HG02623 (cell line): ENCODE measurements around the gene TNFAIP8L1.
"Not testable (repeated sequence)": the region's sequence is repeated elsewhere in the genome, so short reads cannot be mapped to it uniquely, and the experiment has no call there.

Experiments used
- ATAC-seq: cut with Tn5 transposase; IDR thresholded peaks from one replicate; pipeline ENCODE4 v1.9.1; 2021; ENCODE audit warnings: moderate library complexity; ENCODE audit not compliant: unreplicated experiment

TNFAIP8L1 gene

DNA sequence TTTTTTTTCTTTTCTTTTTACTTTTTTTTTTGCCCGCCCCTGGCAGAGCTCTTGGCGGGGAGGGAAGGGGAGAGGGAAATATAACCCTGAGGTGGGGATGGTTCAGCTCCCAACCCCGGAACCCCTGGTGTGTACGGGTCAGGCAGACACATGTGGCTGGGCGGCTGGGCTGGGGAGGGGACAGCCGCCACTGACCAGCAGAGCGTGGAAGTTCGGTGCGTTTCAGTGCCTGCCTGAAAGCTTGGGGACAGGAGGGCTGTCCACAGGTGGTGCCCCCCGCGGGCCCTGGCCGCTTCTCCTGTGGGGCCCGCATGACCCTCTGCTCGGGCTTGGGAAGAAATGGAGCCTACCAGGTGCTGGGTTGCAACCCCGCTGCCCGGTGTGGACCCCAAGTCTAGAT is 36.0 kb downstream of the TNFAIP8L1 start:
- no peak for ATAC-seq

- ATAC-seq = no peak
These were observed 37.8 kb downstream of the TNFAIP8L1 start for GRCh38 chr19:4676955-4677731.

DNA sequence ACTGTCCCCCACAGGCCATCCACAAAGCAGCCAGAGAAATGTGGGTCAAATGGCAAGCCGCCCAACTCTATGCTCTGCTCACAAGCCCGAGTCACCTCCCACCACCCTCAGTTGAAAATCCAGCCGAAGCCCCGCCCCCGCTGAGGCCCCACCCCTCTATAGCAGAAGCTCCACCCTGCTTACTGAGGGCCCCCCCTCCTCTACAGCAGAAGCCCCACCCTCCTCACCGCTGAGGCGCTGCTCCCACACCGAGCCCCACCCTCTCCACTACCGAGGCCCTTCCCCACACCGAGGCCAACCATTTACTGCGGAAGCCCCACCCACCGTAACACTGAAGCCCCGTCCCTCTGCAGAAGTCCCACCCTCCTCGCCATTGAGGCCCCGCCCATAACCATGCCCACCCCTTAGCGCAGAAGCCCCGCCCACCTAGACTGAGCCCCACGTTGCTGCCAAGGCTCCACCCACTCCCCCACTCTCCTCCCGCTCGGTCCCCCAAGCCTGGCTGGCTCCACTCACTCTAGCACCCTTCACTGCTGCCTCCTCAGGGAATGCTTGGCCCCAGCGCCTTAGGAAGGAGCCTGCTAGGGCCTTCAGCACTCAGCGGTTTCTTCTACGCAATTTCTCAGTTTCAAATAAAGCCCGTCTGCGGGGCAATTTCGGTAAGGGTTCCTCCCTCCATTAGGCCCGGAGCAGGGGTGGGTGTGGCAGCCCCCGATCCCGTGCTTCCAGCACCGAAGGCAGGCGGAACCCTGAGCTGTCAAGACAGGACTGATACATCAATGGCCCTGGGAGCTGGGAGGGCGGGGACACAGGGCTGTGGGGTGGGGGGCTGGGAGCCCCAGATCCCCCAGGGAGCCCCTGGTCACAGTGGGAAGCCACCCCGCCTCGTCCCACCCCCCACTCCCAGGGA is 39.8 kb downstream of the TNFAIP8L1 start:
- no peak for ATAC-seq

DNA sequence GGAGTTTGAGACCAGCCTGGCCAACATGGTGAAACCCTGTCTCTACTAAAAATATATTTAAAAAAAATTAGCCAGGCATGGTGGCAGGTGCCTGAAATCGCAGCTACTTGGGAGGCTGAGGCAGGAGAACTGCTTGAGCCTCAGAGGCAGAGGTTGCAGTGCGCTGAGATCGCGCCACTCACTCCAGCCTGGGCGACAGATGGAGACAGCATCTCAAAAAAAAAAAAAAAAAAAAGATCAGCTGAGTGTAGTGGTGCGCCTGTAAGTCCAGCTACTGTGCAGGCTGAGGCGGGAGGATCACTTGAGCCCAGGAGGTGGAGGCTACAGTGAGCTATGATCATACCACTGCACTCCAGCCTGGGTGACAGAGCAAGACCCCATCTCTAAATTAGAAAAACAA is 40.7 kb downstream of the TNFAIP8L1 start:
- ATAC-seq = not testable (repeated sequence)

GRCh38 chr19:4682417-4683200 is 43.3 kb downstream of the TNFAIP8L1 start:
- no peak for ATAC-seq

DNA sequence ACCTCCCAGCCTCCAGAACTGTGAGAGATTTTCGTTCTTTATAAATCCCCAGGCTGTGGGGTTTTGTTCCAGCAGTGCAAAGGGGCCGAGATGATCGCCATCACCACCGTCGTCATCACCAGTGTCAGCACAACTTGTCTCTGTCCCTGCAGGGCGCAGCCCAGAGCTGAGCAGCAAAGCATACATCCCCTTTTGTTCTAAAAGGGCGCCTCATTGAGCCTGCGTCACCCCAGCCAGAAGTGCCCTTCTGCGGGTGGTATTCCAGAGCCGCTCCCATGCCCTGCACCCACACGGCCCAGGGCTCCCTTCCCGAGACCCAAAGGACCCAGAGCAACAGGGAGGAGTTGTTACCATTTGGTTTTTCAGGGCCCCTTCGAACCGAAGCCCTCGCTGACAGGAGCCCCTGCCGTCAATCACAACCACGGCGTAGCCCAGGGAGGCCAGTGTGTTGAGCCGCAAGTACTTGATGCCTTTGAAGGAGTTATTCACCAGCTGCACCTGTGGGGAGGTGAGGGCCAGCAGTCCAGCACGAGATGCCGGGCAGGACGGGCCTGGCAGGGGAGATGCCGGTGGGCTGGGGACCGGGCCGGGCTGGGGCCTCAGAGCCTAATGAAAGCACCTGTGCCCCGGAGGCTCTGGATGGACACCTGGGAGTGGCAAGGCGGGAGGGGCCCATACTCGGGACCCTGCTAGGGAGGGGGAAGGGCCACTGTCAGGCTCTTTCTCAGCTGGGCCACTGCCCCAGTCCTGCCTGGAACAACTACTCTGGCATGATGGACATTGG is 45.2 kb downstream of the TNFAIP8L1 start:
- no peak for ATAC-seq

GRCh38 chr19:4686700-4687099 is 47.4 kb downstream of the TNFAIP8L1 start:
- no peak for ATAC-seq

DNA sequence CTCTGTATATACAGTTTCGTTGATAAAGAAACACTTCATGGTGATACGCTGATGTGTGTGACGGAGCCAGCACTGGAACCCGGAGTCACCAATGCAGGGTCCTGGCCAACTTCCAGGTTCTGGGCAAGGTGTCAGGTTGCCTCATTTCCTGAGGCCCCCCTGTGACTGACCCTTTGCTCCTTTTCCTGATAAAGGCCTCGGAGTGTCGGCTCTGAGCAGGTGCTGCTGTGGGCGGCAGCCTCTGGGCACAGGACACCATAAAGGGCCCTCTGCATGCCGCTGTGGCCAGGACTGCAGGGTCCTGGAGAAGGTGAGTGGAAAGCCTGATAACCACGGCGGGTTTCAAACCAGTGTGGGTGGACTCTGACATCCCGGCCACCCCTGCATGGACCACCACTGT is 48.1 kb downstream of the TNFAIP8L1 start:
- no peak for ATAC-seq

DNA sequence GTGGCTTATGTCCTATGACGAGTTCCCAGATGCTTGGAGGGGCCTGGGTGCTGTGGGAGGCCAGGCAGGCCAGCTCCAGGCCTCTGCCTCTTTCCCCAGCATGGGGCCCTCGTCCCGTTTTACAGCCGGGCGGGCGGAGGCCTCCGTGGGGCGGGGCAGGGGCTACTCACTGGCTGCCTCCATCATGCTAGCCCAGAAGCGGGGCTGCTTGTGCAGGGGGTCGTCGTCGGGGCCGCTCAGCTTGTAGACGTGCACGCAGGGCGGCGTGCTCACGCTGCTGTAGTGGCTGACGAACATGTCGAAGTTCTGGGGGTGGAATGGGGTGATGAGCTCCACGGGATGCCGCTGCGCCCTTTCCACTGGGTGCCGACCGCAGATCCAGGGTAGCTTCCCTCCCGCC is 49.3 kb downstream of the TNFAIP8L1 start:
- ATAC-seq = no peak

DNA sequence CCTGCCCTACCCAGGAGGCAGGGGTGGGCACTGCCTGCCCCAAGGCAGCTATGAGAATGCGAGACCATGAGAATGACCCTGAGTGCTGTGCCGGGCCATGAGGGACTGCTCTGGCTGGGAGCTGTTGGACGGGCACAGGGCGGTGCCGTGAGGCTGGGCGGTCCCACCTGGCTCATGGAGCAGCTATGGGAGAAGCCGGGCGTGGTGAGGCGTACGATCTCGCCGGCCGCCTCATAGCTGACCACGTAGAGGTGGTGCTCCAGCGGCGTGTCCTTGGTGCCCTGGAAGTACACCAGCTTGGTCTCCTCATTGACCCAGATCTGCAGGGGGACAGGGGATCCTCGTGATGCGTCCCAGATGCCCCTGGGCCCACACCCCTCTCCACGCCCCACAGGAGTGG is 50.1 kb downstream of the TNFAIP8L1 start:
- no peak for ATAC-seq

DNA sequence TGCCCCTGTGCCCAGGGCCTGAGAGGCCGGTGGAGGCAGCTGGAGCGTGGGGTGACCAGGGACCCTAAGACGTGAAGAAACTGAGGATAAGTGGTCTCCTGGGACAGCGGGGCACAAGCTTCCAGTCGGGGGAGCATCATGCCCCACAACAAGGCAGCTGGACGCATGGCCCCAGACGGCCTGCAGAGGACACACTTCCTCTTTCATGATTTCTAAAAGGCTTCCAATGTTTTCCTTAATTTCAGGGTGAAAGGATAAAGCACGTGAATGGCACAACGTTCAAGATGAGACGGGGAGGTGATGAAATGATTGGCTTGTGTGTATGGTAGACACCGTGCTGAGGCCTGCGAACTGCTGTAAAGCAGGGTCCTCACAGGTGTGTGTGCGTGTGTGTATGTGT is 51.0 kb downstream of the TNFAIP8L1 start:
- no peak for ATAC-seq

DNA sequence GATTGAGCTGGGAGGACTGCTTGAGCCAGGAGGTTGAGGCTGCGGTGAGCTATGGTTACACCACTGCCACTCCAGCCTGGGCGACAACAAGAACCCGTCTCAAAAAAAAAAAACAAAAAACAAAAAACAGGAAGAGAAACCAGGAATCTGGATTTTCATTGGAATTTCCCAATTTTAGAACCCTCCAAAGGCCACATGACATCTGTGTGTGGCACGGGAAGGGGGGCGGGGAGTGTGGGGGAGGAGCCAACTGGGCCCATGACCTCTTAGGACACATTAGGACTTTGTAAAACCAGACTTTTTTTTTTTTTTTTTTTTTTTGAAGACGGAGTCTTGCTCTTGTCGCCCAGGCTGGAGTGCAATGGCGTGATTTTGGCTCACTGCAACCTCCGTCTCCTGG is 52.1 kb downstream of the TNFAIP8L1 start:
- ATAC-seq = no peak

GRCh38 chr19:4692251-4693077 is 53.1 kb downstream of the TNFAIP8L1 start:
- ATAC-seq = no peak

DNA sequence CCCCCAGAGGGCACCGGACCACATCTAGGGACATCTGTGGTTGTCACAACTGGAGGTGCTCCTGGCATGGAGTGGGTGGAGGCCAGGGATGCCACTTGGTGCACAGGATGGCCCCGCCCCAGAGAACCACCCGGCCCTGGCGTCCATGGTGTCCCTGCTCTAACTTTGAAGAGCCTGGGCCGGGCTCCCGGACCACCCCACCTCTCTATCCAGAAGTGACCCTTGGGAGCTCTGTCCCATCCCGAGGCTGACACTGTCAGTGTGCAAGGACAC is 53.7 kb downstream of the TNFAIP8L1 start:
- ATAC-seq = no peak

DNA sequence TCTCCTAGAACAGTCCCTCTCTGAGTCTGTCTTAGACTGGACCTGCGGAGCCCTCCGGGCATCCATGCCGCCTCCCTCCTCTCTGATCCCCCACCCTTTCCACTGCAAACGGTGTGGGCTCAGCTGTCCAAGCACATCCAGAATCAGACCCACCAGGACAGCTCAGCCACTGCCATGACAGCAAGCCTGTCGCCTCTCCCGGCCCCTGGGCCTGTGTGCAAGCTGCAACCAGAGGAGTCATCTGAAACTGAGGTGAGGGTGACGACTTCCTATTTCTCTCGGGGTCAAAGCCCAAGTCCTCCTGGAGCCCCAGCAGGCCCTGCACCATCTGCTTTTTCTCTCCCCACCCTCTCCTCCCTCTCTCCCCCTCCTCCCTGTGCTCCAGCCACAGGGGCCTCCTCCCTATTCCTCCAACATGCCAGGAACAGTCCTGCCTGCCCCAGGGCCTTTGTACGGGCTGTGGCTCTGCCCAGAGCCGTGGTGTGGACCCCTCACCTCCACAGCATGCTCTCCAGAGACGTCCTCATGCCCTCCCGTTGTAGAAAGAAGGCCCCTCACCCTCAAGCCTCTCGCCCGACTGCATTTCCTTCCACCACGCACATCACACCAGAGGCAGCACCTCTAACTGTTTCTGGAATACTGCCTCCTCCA is 54.3 kb downstream of the TNFAIP8L1 start:
- ATAC-seq = no peak

DNA sequence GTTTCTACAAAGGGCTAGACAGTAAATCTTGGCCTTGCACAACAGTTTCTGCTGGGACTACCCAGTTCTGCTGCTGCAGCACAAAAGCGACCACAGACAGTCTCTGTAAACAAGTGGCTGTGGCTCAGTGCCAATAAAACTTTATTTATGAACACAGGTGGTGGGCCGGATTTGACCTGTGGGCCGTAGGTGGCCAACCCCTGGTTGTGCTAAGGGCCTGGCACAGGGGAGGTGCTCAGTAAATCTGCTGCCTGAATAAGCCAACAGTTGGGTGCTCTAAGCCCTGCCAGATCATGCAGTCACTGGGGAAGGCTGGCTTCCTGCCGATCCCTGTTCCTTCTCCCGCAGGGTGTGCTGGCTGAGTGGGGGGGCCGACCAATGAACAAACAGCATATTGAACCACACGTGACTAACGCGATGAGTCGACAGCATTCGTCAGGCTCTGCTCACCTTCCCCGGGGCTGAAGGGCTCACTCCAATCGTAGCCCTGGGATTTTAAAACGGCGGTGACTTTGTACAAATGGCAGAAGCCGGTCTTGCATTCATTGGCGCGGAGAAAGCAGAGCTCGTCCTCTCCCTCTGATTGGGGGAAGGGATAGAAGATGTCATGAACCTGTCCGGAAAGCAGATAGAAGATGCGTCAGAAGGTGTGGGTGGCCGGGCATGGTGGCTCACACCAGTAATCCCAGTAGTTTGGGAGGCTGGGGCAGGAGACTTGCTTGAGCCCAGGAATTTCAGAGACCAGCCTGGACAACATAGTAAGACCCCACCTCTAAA is 55.1 kb downstream of the TNFAIP8L1 start:
- ATAC-seq = no peak

GRCh38 chr19:4695224-4695731 is 56.0 kb downstream of the TNFAIP8L1 start:
- no peak for ATAC-seq

DNA sequence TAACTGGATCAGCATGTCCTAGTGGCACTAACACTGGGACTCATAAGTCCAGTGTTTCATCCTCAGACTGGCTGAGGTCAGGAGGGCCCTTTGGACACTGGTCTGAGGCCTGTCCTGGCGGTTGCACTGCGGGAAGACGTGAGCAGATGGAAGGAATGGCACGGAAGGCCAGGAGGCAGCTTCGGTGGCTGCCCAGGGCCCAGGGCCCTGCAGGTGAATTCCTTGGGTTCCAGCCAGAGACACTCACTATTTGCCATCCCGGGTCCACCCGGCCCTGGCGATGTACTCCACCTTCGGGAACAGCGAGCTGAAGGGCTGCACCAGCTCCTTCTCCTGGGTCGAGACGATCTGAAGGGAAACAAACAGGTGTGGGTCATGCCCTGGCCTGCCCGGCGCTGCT is 58.0 kb downstream of the TNFAIP8L1 start:
- ATAC-seq = no peak
